Upper lobe of left lung (tissue), 6 donors: ENCODE results near the gene FOXL1. TPM values are rescaled to one million over a fixed set of nuclear protein-coding genes. Genes with fewer than 3 reads are reported as not detected.
A peak's percentile ranks its signal among the peaks of the same experiment; 100 is the strongest.

Source experiments
- ATAC-seq, 2 donors: fragments of 200-7000 bp; cut with Tn5 transposase; one replicate each; pipeline ENCODE4 v1.9.1; 2022; ENCODE audit warnings: mild to moderate bottlenecking in 2 of 2, moderate library complexity in 2 of 2; ENCODE audit not compliant: low FRiP score in 2 of 2
- DNase-seq, 2 donors: peaks; one replicate each; pipeline ENCODE4 v3.0.0-alpha.2; 2019 to 2020
- H3K27ac ChIP-seq, 4 donors: fragments of 200-600 bp; sonication (generic); one replicate each; pipeline ENCODE4 v1.5.1; 2016 to 2019
- H3K27me3 ChIP-seq, 4 donors: fragments of 200-600 bp; sonication (generic); one replicate each; pipeline ENCODE4 v1.5.1; 2017 to 2019
- H3K36me3 ChIP-seq, 4 donors: fragments of 200-600 bp; sonication (generic); one replicate each; pipeline ENCODE4 v1.5.1; 2016 to 2019
- H3K4me1 ChIP-seq, 4 donors: fragments of 200-600 bp; sonication (generic); one replicate each; pipeline ENCODE4 v1.5.1; 2018 to 2019
- H3K4me3 ChIP-seq, 4 donors: fragments of 200-600 bp; sonication (generic); one replicate each; pipeline ENCODE4 v1.5.1; 2017 to 2019; ENCODE audit warnings: mild to moderate bottlenecking in 2 of 4, moderate library complexity in 1 of 4
- H3K9me3 ChIP-seq, 4 donors: fragments of 200-600 bp; sonication (generic); one replicate each; pipeline ENCODE4 v1.5.1; 2018 to 2019
- CTCF ChIP-seq, 6 experiments: fragments of 450-650 bp in 4 of 6; fragments of 200-600 bp in 2 of 6; sonication (generic) in 2 of 6; IDR thresholded peaks; one replicate each; pipeline ENCODE4 v1.5.1; 2016 to 2019; ENCODE audit warnings: antibody characterized with exemption in 6 of 6
- EP300 ChIP-seq, 4 donors: sonication (generic); formaldehyde crosslinking; IDR thresholded peaks; one replicate each; pipeline ENCODE4 v1.5.1; 2017; ENCODE audit warnings: antibody characterized with exemption in 4 of 4, control low read depth in 2 of 4
- POLR2A ChIP-seq, 4 donors: fragments of 450-650 bp; IDR thresholded peaks; one replicate each; pipeline ENCODE4 v1.5.1; 2016 to 2017; ENCODE audit warnings: antibody characterized with exemption in 4 of 4, mild to moderate bottlenecking in 2 of 4
- POLR2AphosphoS5 ChIP-seq, 2 donors: sonication (generic); formaldehyde crosslinking; IDR thresholded peaks; one replicate each; pipeline ENCODE4 v1.5.1; 2017; ENCODE audit warnings: antibody characterized with exemption in 2 of 2
- WGBS, 2 donors: methylation state at CpG; one replicate each; pipeline ENCODE4 v1.1.5; 2017 to 2018; 5-methylcytosine and 5-hydroxymethylcytosine counted together
- total RNA-seq, 6 donors: library from RNA; depleted of rRNA in 4 of 6; stranded (reverse); fragments of >200 nt in 4 of 6; gene quantifications; one replicate each; pipeline versions ENCODE4 v1.1.0 to v1.2.1, GENCODE V29; 2016 to 2021
- donor health status: DM: no; HTN: no; CAD: no; lungs with moderate emphysema.
- donor health status: DM: no; HTN: yes; CAD: no; lungs with severe emphysema.

The FOXL1 gene
- total RNA-seq, 6 donors from 2014 or later = 0.22 to 2.2 (median 0.49) TPM; not detected in 1

GRCh38 chr16:86534779-86535615 is 43.4 kb upstream of the FOXL1 start:
- Histone ChIP-seq H3K36me3 (peaks cover 0 to 78% (median 41%) of the 10 kb centered on the region in 4 donors), H3K4me3 (no peak overlapping the region), H3K27me3 (no peaks in the 10 kb centered on the region), H3K4me1 (no peaks in the 10 kb centered on the region), H3K9me3 (no peaks in the 10 kb centered on the region), H3K27ac (no peak overlapping the region)
- DNase-seq = no peak
- TF ChIP-seq POLR2A (IDR thresholded peaks at IDR 0.05) (no peak), POLR2AphosphoS5 (IDR thresholded peaks at IDR 0.05) (no peak), EP300 (IDR thresholded peaks at IDR 0.05) (no peak), CTCF (IDR thresholded peaks at IDR 0.05) (no peak)
- ATAC-seq = no peak
- 86 to 91% methylated on average over 16 to 18 of the region's 18 CpGs for WGBS, 2 donors

GRCh38 chr16:86536621-86537020 is 41.7 kb upstream of the FOXL1 start:
- Histone ChIP-seq H3K27me3 (no peaks in the 10 kb centered on the region), H3K4me3 (no peak overlapping the region), H3K9me3 (no peaks in the 10 kb centered on the region), H3K27ac (no peak overlapping the region), H3K4me1 (no peaks in the 10 kb centered on the region), H3K36me3 (peaks cover 4 to 85% (median 53%) of the 10 kb centered on the region in 4 donors)
- ATAC-seq (no peak), DNase-seq (peak in 1 of 2 donors; percentile 54)
- WGBS, 2 donors = 96 to 98% methylated on average over 17 of the region's 17 CpGs
- TF ChIP-seq POLR2AphosphoS5 (IDR thresholded peaks at IDR 0.05) (no peak), CTCF (IDR thresholded peaks at IDR 0.05) (no peak), EP300 (IDR thresholded peaks at IDR 0.05) (no peak), POLR2A (IDR thresholded peaks at IDR 0.05) (no peak)

GRCh38 chr16:86537486-86537885 is 40.9 kb upstream of the FOXL1 start:
- H3K4me1 ChIP-seq = no peaks in the 10 kb centered on the region
- WGBS, 2 donors = 100% methylated on average over 4 of the region's 4 CpGs
- DNase-seq (no peak), ATAC-seq (no peak)
- TF ChIP-seq EP300 (IDR thresholded peaks at IDR 0.05) = no peak
- no peak for TF ChIP-seq POLR2A (IDR thresholded peaks at IDR 0.05)
- TF ChIP-seq CTCF (IDR thresholded peaks at IDR 0.05) = no peak
- TF ChIP-seq POLR2AphosphoS5 (IDR thresholded peaks at IDR 0.05) = no peak
- no peaks in the 10 kb centered on the region for H3K9me3 ChIP-seq
- H3K4me3 ChIP-seq = no peak overlapping the region
- H3K27me3 ChIP-seq = no peaks in the 10 kb centered on the region
- H3K36me3 ChIP-seq = peaks cover 4 to 85% (median 55%) of the 10 kb centered on the region in 4 donors
- no peak overlapping the region for H3K27ac ChIP-seq

- Histone ChIP-seq H3K27me3 (no peaks in the 10 kb centered on the region), H3K4me1 (no peaks in the 10 kb centered on the region), H3K9me3 (no peaks in the 10 kb centered on the region), H3K36me3 (peaks cover 4 to 83% (median 53%) of the 10 kb centered on the region in 4 donors), H3K4me3 (no peak overlapping the region), H3K27ac (no peak overlapping the region)
- no peak for TF ChIP-seq EP300 (IDR thresholded peaks at IDR 0.05)
- no peak for TF ChIP-seq POLR2AphosphoS5 (IDR thresholded peaks at IDR 0.05)
- no peak for TF ChIP-seq CTCF (IDR thresholded peaks at IDR 0.05)
- no peak for TF ChIP-seq POLR2A (IDR thresholded peaks at IDR 0.05)
- no peak for DNase-seq
- 90 to 95% methylated on average over 5 to 12 of the region's 17 CpGs for WGBS, 2 donors
- ATAC-seq = no peak
These were observed 40.1 kb upstream of the FOXL1 start for GRCh38 chr16:86538196-86538780.
